Calu3 (cell line): ENCODE measurements around the gene CFAP300. TPM values are rescaled to one million over a fixed set of nuclear protein-coding genes. Genes with fewer than 3 reads are reported as not detected.

Experiments
- BruUV-seq: library from RNA; stranded (reverse); fragments of 400-500 nt; replicated peaks from 2 replicates; lab custom pipeline; 2021; lab: Mats Ljungman, UMichigan
- CTCF ChIA-PET: fragments of 300-600 bp; sonication (Branson Sonifier 250); formaldehyde crosslinking; loops from one replicate; lab custom pipeline; 2022; ENCODE audit warnings: antibody characterized with exemption; lab: Charles Lee
- DNase-seq: peaks from one replicate; pipeline ENCODE4 v3.0.0; 2022
- H3K27ac Mint-ChIP-seq: one replicate; pipeline ENCODE4 v1.8.0; 2022; ENCODE audit warnings: mixed read lengths; ENCODE audit not compliant: unreplicated experiment
- H3K27me3 Mint-ChIP-seq: one replicate; pipeline ENCODE4 v1.8.0; 2022; ENCODE audit warnings: mixed read lengths; ENCODE audit not compliant: unreplicated experiment
- H3K36me3 Mint-ChIP-seq: one replicate; pipeline ENCODE4 v1.8.0; 2022; ENCODE audit warnings: mild to moderate bottlenecking, moderate library complexity, mixed read lengths; ENCODE audit not compliant: insufficient read depth, unreplicated experiment
- H3K4me1 Mint-ChIP-seq: one replicate; pipeline ENCODE4 v1.8.0; 2022; ENCODE audit warnings: mild to moderate bottlenecking, low read depth, mixed read lengths; ENCODE audit not compliant: unreplicated experiment
- H3K4me3 Mint-ChIP-seq: one replicate; pipeline ENCODE4 v1.8.0; 2022; ENCODE audit warnings: mild to moderate bottlenecking, low read depth, moderate library complexity, mixed read lengths; ENCODE audit not compliant: unreplicated experiment
- H3K9me3 Mint-ChIP-seq: one replicate; pipeline ENCODE4 v1.8.0; 2022; ENCODE audit warnings: low read depth, mixed read lengths; ENCODE audit not compliant: unreplicated experiment
- CTCF ChIP-seq: fragments of 200-600 bp; IDR thresholded peaks from one replicate; pipeline ENCODE4 v1.8.0; 2022; ENCODE audit warnings: antibody characterized with exemption; ENCODE audit not compliant: unreplicated experiment
- intact Hi-C: fragments of 100-400 bp; cut with micrococcal nuclease; formaldehyde crosslinking; loops from one replicate; pipeline ENCODE4 v1.10.0; 2022; ENCODE audit not compliant: unreplicated experiment
- total RNA-seq: library from RNA; stranded (reverse); gene quantifications from 2 replicates; pipeline ENCODE4 v1.2.3, GENCODE V29; 2022

Gene CFAP300
- total RNA-seq, 1 experiment from 2014 or later = 2.9 TPM

DNA sequence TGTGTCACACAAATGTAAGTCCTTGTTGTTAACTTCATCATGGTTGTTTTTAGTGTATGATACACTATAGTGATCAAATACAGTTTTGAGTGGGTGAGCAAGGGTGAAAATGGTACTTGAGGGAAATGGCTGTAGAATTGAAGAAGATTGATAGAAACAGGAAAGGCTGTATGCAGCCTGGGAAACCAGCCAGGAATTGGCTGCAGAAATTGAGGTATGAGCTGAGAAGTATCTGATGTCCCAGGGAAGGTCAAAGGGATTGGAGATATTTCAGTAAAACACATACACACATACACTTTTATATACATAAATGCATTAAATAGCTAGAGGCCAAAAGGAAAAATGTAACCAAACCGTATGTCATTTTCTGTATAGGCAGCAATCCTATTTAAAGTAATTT is 49.9 kb downstream of the CFAP300 start:
- no peak for DNase-seq
- intact Hi-C loops = no loop called here
- Mint-ChIP-seq H3K9me3 (no peaks in the 10 kb centered on the region), H3K27me3 (no peaks in the 10 kb centered on the region), H3K27ac (no peak overlapping the region), H3K4me3 (no peak overlapping the region), H3K4me1 (no peaks in the 10 kb centered on the region), H3K36me3 (no peaks in the 10 kb centered on the region)
- no TSS peak for BruUV-seq
- TF ChIP-seq CTCF = no peak
- CTCF ChIA-PET = no interaction called here

DNA sequence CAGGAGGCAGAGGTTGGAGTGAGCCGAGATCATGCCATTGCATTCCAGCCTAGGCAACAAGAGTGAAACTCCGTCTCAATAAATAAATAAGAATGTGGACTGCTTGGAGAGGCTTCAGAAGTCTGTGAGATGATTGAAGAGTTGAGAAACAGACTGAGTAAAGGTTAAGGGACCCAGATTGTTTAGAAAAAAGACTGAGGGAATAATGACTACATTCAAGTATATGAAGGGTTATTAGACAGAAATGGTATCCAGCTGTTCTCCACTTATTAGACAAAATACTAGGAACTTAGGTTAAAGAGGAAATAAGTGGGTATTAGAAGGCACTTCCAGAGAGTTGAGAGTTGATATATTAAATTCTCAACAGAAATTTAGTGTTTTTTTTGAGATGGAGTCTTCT is 52.5 kb downstream of the CFAP300 start:
- H3K4me3 Mint-ChIP-seq = no peak overlapping the region
- peaks cover 3% of the 10 kb centered on the region for H3K36me3 Mint-ChIP-seq
- no peaks in the 10 kb centered on the region for H3K27me3 Mint-ChIP-seq
- H3K4me1 Mint-ChIP-seq = no peaks in the 10 kb centered on the region
- no TSS peak for BruUV-seq
- CTCF ChIA-PET = no interaction called here
- no peak for TF ChIP-seq CTCF
- no peak overlapping the region for H3K27ac Mint-ChIP-seq
- no peak for DNase-seq
- H3K9me3 Mint-ChIP-seq = no peaks in the 10 kb centered on the region
- intact Hi-C loops = no loop called here

DNA sequence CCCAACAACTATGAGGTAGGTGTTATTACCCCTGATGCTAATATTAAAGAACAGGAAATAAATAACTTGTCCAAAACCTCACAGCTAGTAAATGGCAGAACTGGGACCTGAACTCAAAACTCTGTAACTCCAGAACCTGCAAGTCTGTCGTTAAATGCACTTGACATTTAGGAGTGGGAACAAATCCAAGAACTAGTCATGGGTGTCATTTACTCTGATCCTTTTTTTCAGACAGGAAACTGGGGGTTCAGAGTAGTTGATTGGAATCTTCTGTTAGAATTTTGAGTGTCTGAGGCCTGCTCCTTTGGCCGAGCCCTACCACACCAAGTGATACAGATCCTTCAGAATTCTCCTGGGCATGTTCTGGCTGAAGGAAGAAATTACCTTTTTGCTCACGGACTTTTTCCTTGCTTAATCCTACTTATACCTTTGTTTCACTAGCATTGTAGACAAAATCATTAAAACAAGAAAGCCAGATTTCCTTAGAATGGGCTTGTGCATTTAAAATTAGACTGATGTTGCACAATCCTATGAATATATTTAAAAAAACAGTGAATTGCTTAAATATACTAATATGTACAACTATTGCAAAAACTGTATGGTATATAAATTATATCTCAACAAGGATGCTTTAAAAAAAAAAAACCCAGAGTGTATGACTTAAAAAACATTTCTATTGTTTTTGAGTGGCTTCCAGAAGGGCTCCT is 61.6 kb downstream of the CFAP300 start:
- Mint-ChIP-seq H3K4me3 (peak overlapping the region; percentile 99), H3K27ac (no peak overlapping the region), H3K27me3 (no peaks in the 10 kb centered on the region), H3K36me3 (peaks cover 33% of the 10 kb centered on the region), H3K4me1 (peaks cover under 1% of the 10 kb centered on the region), H3K9me3 (no peaks in the 10 kb centered on the region)
- DNase-seq = no peak
- intact Hi-C loops = loop anchor here (2.0 kb wide), 1 partner anchor 102 kb away; no protein-coding TSS in a partner anchor
- CTCF ChIA-PET = interaction anchor here (0.6 kb wide), 1 partner anchor 63 kb away, joined by 3 read pairs; no protein-coding TSS in a partner anchor
- no TSS peak for BruUV-seq
- TF ChIP-seq CTCF = no peak

DNA sequence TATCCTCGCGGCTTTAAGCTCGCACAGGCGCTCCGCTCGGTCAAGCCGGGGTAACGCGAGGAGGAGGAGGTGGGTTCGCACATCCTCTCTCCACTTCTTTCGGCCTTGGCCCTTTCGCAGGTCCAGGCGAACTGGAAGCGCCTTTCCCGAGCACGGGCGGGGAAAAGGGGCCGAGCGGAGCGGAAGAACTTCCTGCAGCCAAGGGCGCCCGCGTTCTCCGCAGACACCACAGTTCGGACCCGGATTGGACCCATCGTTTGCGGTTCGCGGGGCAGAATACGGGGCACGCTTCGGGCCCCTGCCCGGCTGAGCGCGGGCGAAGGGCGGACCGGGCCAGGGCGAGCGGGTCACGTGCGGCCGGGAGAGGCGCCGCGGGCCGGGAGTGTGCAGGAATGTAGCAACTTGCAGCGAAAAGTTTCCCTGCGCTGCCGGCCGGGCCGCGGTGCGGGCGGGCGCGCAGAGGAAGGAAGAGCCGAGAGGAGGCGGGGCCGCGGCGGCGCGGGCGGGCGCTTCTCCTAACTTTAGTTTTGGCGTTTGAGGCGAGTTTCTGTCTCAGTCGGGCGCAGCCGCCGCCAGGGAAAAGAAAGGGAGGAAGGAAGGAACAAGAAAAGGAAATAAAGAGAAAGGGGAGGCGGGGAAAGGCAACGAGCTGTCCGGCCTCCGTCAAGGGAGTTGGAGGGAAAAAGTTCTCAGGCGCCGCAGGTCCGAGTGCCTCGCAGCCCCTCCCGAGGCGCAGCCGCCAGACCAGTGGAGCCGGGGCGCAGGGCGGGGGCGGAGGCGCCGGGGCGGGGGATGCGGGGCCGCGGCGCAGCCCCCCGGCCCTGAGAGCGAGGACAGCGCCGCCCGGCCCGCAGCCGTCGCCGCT is 62.9 kb downstream of the CFAP300 start, which contains the start of gene YAP1:
TSS of gene YAP1 (plus strand) at position 552 of the 865 bp plus-strand sequence. CDS start 402 bp downstream, outside the sequence.
- Mint-ChIP-seq H3K4me3 (peak within 1 kb of the TSS; percentile 99), H3K9me3 (no peaks in the 10 kb centered on the region), H3K4me1 (peaks cover 7% of the 10 kb centered on the region), H3K36me3 (peaks cover 37% of the 10 kb centered on the region), H3K27me3 (no peaks in the 10 kb centered on the region), H3K27ac (peak within 1 kb of the TSS; percentile 99)
- TSS peak; percentile 62 for BruUV-seq
- CTCF ChIA-PET = no interaction called here
- TF ChIP-seq CTCF = no peak
- peak; percentile 85 for DNase-seq
- intact Hi-C loops = loop anchor here (2.0 to 5.0 kb wide), 3 partner anchors 103 to 193 kb away; partner anchors contain the start of genes ANGPTL5 and CEP126
